ENCODE measurements around the gene ABAT.
"Not testable (repeated sequence)": the region's sequence is repeated elsewhere in the genome, so short reads cannot be mapped to it uniquely, and the experiment has no call there.

The ABAT gene

GRCh38 chr16:8682551-8683259 lies 8.3 kb downstream of the ABAT start:
- DNase-seq = no peak

- no peak for DNase-seq
Measured at GRCh38 chr16:8683640-8684039, 9.2 kb downstream of the ABAT start.

GRCh38 chr16:8685617-8686016 lies 11.2 kb downstream of the ABAT start:
- DNase-seq = no peak

DNA sequence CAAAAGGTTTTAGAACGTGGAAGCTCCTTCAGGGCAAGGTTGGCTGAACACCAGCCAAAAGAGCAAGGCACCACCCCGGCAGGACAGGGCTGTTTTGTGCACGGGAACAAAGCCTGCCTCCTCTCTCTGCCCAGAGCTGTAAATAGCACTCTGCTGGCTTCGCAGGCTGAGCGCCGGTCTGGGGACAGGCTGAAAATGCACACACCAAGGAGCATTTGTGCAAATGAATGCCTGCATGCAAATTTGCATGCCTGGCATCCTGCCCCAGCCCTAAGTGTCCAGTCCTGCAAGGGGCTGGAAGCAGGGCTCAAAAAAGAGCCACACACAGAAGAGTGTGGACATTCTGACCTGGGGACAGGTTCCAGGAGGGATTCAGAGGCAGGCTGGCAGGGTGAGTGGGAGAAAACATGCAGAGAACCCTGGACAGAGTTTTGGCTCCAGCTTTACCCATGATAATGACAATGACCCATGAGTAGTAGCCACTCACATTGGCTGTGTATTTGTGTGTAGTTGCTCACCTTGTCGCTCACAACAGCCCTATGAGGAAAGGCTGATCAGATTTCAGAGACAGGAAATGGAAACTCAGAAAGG lies 11.7 kb downstream of the ABAT start:
- DNase-seq = no peak

DNA sequence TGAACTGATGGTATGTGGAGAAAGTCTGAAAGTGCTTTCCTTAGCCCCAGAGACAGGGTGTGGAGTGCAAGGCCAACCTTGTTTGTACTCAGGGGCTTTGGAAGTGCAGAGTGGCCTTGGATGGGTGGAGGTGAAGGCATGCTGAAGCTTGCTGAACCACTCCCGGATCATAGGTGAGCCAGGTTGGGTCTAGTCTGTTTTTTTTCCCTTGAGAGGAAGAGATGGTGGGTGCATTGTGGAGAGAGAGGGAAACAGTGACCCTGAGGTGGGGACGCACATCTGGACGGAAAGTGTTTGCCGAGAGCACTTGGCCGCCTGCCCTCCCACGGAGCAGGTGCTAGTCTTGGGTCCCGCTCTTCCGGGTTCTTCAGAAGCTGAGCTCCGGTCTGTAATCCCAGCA lies 12.5 kb downstream of the ABAT start:
- no peak for DNase-seq

DNA sequence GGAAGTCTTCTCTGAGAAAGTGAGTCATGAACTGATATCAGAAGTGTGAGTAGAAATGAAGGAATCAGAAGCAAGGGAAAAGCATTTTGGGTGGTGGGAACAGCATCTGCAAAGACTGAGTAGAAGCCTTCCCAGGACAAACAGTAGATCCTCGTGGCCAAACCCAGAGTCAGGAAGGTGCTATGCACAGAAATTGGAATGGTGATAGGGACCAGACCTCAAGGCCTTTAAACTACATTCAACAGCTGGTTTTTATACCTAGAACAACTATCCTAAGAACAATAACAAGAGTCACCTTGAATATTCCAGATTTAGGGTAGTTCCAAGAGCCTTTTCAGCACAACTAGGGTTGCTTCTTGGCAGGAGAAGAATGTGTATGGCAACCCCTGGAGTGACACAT lies 15.3 kb downstream of the ABAT start:
- no peak for DNase-seq

DNA sequence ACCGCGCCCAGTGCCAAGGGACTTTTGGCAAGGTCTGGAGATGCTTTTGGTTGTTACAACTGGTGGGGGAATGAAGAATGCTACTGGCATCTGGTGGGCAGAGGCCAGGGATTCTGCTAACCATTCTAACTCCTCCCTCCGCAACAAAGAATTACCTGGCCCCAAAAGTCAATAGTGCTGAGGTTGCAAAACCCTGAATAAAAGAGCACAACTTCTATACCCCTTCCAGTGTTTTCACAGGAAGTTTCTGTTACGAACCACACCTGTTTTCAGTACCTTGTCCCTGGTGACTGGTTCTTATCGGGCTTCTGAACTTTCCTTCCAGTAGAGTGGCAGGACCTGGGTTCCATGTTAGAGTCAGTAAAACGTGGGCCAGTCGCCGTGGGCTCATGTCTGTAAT lies 17.3 kb downstream of the ABAT start:
- DNase-seq = no peak

DNA sequence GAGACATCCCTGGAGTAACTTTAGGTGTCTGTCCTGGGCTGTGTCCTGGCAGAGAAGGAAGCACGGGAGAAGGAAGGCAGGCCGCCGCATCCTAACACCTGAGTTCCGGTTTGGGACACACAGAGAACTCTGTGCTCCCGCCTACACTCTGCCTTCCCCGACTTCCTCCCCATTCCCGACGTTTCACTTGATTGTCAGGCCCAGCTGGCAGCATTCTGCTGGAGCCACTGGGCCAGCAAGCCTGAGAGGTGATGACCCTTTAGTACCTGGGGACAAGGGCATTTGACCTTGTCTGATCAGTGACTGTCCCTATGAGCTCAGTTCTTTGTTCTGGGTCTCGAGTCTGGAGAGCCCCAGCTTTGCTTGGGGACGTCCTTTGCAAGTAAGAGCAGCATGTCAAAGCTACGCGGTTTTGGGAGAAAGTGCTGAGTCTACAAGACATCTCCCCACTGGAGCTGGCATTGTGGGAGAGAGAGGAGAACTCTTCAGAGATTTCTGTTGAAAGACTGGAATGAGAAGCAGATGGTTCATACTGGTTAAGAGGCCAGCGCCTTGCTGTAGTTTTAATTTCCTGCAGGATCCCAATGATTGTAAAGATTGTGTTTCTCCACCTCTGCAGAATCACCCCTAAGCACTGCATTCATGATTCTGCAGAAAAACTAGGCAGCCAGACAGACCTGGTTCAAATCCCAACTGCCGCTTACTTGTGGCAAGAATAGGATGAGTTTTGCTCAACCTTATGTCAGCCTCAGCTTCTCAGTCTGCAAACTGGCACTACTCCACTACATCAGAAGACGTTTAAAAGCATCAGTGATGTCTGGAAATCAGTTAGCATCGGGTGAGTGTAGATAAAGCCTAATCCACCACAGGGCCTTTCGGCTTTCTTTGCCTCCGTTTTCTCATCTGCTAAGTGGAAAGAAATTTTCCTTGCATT lies 20.6 kb downstream of the ABAT start:
- no peak for DNase-seq

DNA sequence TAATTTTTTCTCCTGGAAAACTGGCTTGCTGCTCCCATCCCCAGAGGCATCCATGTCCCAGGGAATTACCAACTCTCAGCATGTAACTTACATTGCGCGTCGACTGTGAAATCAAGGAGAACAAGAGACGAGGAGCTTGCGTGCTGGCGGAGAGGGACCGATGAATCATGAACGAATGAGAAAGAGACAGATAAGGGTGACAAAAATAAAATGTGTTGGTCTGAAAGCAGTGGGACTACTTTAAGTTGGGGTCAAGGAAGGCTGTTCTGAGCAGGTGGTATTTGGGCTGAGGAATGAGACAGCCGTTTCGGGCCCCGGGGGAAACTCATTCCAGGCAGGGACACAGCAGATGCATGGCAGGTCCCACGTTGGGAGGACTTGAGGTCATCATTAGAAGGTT lies 22.5 kb downstream of the ABAT start:
- no peak for DNase-seq

DNA sequence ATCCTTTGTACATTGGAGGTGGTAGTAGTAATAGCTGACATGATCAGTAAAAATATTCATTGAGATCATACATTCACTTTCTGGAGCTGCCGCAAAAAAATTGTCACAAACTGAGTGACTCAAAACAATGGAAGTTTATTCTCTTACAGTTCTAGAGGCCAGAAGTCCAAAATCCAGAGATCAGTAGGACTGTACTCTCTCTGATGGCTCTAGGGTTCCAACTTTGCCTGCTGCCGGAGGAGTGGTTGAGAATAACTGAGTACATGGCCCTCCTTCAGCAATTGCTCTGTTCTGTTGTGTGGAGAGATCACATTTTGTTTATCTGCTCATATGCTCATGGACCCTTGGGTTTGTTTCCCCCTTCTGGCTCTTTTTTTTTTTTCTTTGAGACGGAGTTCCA lies 23.5 kb downstream of the ABAT start:
- no peak for DNase-seq

- DNase-seq = no peak
Measured at GRCh38 chr16:8703693-8704092, 29.3 kb downstream of the ABAT start.

- no peak for DNase-seq
Measured at GRCh38 chr16:8704098-8704497, 29.7 kb downstream of the ABAT start.

GRCh38 chr16:8705100-8705822 lies 30.8 kb downstream of the ABAT start:
- DNase-seq = not testable (repeated sequence)

GRCh38 chr16:8708536-8708935 lies 34.1 kb downstream of the ABAT start:
- no peak for DNase-seq

GRCh38 chr16:8712589-8713361 lies 38.4 kb downstream of the ABAT start:
- DNase-seq = no peak

- DNase-seq = no peak
Measured at GRCh38 chr16:8713635-8714172, 39.3 kb downstream of the ABAT start.

- DNase-seq = no peak
Measured at GRCh38 chr16:8714174-8714573, 39.8 kb downstream of the ABAT start.

GRCh38 chr16:8714807-8715206 lies 40.4 kb downstream of the ABAT start:
- DNase-seq = no peak

GRCh38 chr16:8716052-8716451 lies 41.6 kb downstream of the ABAT start:
- no peak for DNase-seq

DNA sequence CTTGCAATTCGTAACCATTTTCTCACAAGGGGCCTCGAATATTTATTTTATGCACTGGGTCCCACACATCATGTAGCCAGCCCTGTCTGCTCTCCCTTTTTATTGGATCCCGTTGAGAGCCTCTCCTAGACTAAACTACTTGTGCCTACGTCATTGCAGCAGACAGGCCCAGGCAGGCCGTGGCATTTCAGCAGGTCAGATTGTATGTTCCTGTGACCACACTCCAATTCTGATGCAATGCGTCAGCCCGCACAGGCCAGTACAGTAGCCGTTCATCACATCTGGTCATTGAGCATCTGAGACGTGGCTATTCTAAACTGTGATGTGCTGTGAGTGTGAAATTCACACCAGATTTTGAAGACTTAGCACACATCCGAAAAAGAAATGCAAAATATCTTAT lies 42.2 kb downstream of the ABAT start:
- no peak for DNase-seq

DNA sequence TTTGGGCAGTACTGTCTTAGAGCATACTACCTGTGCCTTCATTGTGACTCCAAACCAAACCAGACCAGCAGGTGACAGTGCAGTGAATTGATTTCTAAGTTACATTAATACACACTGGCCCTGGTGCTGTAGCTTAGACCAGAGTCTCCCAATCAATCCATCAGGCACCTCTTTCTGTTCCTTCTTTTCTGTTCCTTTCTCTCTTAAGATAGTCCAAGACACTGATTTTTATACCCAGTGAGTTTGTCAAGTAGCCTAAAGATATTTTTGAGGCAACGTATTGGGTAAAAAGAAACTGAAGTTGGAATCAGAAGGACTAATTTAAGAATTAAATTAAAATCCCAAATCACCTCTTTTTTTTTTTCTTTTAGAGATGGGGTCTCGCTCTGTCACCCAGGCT lies 43.1 kb downstream of the ABAT start:
- no peak for DNase-seq

GRCh38 chr16:8717892-8718415 lies 43.5 kb downstream of the ABAT start:
- no peak for DNase-seq

Measured in NCI-H2107 (cell line).